Inflammatory macrophage (primary cell): ENCODE data around the gene DSTN.

Source experiments
- DNase-seq, 2 donors: peaks; one replicate each; pipeline ENCODE4 v3.0.0-alpha.2; 2020 to 2022

Gene DSTN

DNA sequence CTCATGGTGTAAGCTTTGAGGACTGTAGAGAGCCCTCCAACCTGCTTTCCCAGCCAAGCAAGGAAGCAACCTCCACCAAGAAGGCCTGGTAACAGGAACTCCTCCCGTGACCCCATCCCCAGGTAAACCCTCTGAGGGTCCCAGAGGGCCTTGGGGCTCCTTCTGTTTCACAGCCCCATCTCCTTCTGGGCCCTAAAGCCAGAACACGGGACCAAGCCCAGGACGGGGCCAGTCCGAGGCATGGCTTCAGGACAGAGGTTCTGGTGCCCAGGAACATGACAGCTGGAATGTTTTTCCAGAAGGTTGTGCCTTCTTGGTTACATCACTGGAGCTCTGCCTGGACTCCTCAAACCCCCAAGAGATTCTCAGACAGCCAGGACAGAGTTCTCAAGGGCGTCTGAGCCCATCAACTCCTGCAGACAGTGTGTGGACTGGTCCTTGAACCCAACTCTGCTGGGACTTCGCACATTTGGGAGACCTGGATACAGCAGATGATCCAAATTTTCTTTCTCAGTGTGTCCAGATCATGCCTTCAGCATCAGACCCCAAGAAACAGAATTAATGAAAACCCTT lies 69.0 kb downstream of the DSTN start:
- DNase-seq: no peak

DNA sequence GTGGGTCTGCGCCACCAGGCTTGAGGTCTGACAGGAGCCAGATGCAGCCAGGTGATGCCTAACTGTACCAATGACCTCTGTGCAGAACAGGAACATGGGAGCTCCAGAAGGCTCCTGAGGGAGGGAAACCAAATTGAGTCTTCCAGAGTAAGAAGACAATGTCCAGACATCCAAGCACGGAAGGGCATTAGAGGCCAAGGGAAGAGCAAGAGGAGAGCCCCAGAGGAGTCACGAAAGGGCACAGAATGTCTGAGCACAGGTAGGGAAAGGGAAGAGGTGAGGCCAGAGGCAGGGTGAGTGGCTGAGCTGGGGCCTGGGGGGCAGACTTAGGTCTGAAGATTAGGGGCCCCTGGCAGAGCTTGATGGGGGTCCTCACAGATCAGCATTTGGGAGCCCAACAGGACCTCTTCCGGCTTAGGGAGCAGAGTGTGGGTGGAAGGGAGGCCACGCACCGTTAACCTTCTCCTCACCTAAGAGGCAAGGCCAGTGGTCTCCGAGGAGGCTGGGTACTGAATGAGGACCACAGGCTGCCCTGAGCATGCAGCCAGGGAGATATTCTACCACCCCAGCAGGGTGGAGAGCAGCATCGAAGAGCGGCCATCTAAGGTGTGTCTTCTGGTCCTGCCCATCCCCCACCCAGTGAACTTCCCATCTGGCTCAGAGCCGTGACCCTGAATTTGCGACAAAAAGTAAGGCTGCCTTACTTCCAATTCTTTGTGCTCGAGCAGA lies 70.4 kb downstream of the DSTN start:
- no peak for DNase-seq

GRCh38 chr20:17640875-17641378 lies 71.1 kb downstream of the DSTN start:
- no peak for DNase-seq

DNA sequence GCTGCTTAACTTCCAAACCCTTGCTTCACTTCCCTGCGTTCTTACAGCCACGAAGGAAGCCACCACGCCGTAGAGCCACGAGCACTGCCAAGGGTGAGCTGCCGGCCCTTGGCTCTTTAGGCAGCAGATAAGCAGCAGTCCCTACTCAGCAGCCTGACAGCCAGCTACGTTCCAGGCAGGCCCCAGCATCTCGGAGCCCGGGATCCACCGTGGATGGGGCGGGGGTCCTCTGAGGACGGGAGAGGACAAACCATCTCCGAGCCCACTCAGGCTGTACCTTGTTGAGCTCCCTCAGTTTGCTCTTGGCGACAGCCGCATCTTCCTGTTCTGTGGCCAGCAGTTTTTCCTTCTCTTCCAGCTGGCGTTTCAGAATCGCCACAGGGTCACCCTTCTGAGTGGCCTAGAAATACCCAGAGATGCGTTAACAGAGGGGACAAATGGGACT lies 71.7 kb downstream of the DSTN start:
- DNase-seq: no peak

- DNase-seq: no peak
Observed at GRCh38 chr20:17641993-17642392, 72.1 kb downstream of the DSTN start.

DNA sequence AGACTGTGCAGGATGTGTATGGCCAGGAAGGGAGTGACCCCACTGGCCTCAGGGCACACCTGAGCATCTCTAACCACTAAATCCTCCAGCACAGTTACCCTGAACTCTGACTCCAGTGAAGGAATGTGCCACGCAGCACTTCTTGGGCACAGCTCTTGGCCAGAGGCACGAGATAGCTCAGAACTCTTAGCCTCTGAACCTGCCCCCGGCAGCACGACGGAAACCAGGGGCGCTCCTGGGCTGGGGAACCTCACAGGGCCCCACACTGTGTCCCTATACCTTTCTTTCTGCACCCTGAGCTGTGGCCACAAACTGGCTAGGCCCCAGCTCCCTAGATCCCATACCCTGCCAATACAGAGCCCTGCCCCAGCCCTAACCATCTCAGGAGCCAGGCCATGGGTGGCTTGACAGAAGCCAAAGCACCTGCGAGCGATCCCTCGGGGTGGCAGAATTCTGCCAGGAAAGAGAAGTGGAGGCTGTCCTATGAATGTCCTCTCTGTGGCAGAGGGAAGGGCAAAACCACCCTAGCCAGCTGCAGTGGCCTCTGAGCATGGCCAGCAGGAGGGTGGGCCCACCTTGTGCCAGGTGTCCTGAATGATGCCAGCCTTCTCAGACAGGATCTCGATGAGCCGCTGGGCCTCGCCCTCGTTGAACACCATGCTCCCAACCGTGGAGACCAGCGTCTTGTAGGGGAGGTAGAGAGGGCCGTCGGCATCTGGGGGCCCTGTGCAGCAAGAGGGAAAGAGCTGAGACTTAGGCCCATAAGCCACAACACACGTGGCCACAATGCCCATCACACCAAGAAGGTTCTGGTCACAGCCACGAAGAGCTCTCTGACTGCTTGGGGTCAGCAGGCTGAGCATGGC lies 72.8 kb downstream of the DSTN start:
- DNase-seq: no peak

GRCh38 chr20:17643531-17644188 lies 73.8 kb downstream of the DSTN start:
- DNase-seq: no peak

GRCh38 chr20:17644451-17644850 lies 74.6 kb downstream of the DSTN start:
- no peak for DNase-seq

DNA sequence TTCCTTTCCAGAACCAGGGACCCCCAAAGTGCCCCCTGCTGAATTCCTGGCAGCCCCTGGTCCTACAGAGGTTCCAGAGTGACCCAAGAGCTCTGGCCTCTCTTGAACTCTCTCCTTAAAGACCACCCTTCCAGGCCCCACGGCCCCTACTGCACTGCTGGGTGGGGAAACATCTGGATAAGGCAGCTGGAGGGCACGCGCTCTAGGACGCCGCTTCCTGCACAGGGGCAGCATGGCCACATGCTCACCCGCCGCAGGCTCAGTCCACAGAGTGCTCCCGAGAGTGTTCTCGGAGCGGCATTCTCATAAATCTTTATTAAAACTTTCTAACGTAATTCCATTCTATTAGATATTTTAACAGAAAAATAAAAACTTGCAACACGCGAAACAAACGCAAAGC lies 75.1 kb downstream of the DSTN start:
- DNase-seq: no peak

GRCh38 chr20:17645546-17646208 lies 75.8 kb downstream of the DSTN start:
- no peak for DNase-seq

- DNase-seq: no peak
Observed at GRCh38 chr20:17646209-17646960, 76.5 kb downstream of the DSTN start.

GRCh38 chr20:17646961-17647301 lies 77.1 kb downstream of the DSTN start:
- DNase-seq: no peak

GRCh38 chr20:17647391-17648314 lies 77.8 kb downstream of the DSTN start:
- DNase-seq: no peak

GRCh38 chr20:17648315-17648646 lies 78.4 kb downstream of the DSTN start:
- DNase-seq: peak in 1 of 2 donors; percentile 51

DNA sequence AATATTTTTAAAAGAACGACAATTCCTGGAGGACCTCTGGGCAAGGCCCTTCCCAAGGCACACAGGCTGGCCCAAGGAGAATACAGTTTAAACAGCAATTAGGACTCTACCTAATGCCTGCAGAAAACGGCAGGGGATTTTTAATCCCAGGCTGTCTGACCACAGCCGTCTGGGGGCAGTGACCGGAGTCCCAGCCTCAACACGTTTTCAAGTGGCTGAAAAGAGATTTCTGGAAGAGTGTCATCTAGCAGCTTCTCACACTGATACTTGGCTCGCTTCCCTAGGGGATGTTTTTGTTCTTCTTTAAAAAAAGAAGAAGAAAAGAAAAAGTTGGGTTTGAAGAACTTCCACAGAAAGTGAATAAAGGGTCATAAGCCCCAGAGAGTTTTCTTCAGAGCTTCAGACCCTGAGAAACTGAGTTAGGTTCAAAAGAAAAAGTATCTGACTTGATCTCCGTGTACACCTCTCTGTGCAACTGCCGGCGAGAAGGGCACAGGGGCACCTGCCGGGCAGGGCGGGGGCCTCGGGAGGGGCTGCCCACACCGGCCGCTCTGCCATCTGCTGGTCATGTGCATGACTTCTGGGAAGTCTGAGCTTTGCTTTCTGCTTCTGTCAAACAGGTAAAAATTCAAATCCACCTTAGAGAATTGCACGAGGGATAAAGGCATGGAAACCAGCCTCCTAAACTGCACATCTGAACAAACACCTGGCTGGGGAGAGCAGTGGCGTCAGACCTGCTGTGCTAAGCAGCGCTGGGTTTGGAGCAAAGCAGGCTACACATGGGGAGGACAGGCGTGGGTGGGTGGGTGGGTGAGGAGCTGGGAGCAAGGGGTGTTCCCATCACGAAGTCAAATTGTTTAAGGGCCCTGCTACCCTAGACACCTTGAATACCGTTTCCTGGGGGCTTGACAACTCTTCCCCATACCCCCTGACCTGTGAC lies 79.2 kb downstream of the DSTN start:
- DNase-seq: no peak

GRCh38 chr20:17650301-17651128 lies 80.6 kb downstream of the DSTN start:
- peak in 1 of 2 donors; percentile 21 for DNase-seq

GRCh38 chr20:17651129-17651759 lies 81.4 kb downstream of the DSTN start:
- no peak for DNase-seq
